A549 treated with dexamethasone at 1 μM for 4 hours (cell line): ENCODE results near the gene GLE1. TPM values are rescaled to one million over a fixed set of nuclear protein-coding genes. Genes with fewer than 3 reads are reported as not detected.

Source experiments
- total RNA-seq: library from RNA; stranded (reverse); fragments of 200-300 nt; extraction: Qiagen RNA extraction; gene quantifications from 5 replicates; pipeline ENCODE4 v1.2.3, GENCODE V29; 2022

GLE1 gene
- total RNA-seq: 27.2 to 35.5 TPM (median 32.7 TPM) in 5 replicates

GRCh38 chr9:128504485-128505413 lies at the start of gene GLE1:
GLE1 (plus strand) TSS chr9:128504719; CDS start chr9:128504806, 87 bp downstream.

GRCh38 chr9:128455849-128456612 lies 48.5 kb upstream of the GLE1 start, which contains the start of gene ODF2:
ODF2 (plus strand) TSS chr9:128456006; CDS start chr9:128456092, 86 bp downstream.

GRCh38 chr9:128552153-128552743 lies 47.7 kb downstream of the GLE1 start, which contains the start of gene SPTAN1:
SPTAN1 (plus strand) TSS chr9:128552587; CDS start chr9:128566741, 14,154 bp downstream.

Other genes with a start within 250 kb of the GLE1 start
- 32.7 to 51.6 TPM (median 49.0 TPM) in 5 replicates for gene GOLGA2, start 228.7 kb upstream of the GLE1 start, total RNA-seq
- 40.0 to 45.3 TPM (median 42.0 TPM) in 5 replicates for gene SWI5, start 228.4 kb upstream of the GLE1 start, total RNA-seq
- gene TRUB2, start 182.3 kb upstream of the GLE1 start, total RNA-seq: 37.3 to 48.1 TPM (median 45.7 TPM) in 5 replicates
- 52.3 to 62.0 TPM (median 59.4 TPM) in 5 replicates for gene COQ4, start 181.9 kb upstream of the GLE1 start, total RNA-seq
- 30.9 to 49.0 TPM (median 46.0 TPM) in 5 replicates for gene SLC27A4, start 164.2 kb upstream of the GLE1 start, total RNA-seq
- 65.0 to 80.0 TPM (median 77.2 TPM) in 5 replicates for gene URM1, start 133.3 kb upstream of the GLE1 start, total RNA-seq
- gene CERCAM, start 83.9 kb upstream of the GLE1 start, total RNA-seq: 32.0 to 41.9 TPM (median 36.3 TPM) in 5 replicates
- gene ODF2, start 48.7 kb upstream of the GLE1 start, total RNA-seq: 19.8 to 28.8 TPM (median 27.4 TPM) in 5 replicates
- gene SPTAN1, start 47.9 kb downstream of the GLE1 start, total RNA-seq: 115 to 167 TPM (median 164 TPM) in 5 replicates
- gene DYNC2I2, start 152.1 kb downstream of the GLE1 start, total RNA-seq: 88.8 to 134 TPM (median 124 TPM) in 5 replicates
- 438 to 515 TPM (median 467 TPM) in 5 replicates for gene SET, start 184.5 kb downstream of the GLE1 start, total RNA-seq
- 10.5 to 17.4 TPM (median 16.2 TPM) in 5 replicates for gene PKN3, start 197.8 kb downstream of the GLE1 start, total RNA-seq
- 64.0 to 91.6 TPM (median 87.9 TPM) in 5 replicates for gene ZDHHC12, start 219.4 kb downstream of the GLE1 start, total RNA-seq